GM15510 (cell line): ENCODE data around the gene RNF6.

Experiments
- POLR2A ChIP-seq: IDR thresholded peaks from 3 replicates; pipeline ENCODE4 v1.6.1; 2011; ENCODE audit warnings: borderline replicate concordance; ENCODE audit not compliant: insufficient read length; ENCODE audit errors: extremely low read depth

RNF6 gene

DNA sequence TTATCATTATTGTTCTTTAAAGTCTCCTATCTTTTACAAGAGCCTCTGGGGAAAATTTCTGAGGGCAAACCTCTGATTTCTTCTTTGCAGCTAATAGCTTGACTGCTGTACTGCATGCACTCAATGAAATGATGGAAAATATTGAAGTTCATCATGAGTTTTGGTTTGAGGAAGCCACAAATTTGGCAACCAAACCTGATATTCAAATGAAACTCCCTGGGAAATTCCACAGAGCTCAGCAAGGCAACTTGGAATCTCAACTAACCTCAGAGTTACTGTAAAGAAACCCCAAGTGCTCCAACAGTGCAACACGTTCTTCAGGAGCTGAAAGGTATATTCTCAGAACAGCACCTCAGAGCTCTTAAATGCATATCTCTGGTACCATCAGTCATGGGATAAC, 14.2 kb upstream of the RNF6 start:
- no peak for TF ChIP-seq POLR2A

DNA sequence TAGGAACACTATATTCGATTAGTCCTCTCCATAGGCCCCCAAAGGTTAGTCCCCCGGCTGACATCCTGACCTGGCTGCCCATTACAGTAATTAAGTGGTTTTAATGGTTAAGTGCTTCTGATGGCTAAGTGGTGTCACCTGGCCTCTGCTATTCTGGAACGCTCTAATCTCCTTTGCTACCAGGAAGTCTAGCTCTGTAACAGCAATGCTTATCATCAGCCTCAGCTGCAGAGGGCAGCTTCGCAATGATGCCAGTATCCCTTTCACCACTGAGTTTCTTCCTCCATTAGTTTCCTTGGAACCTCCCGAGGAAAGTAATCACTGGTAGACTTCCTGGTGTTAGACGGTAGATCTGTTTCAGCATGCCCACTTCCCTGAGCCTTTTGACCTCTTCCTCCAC, 8.6 kb upstream of the RNF6 start:
- no peak for TF ChIP-seq POLR2A

GRCh38 chr13:26229080-26229615, 7.0 kb upstream of the RNF6 start:
- no peak for TF ChIP-seq POLR2A

- no peak for TF ChIP-seq POLR2A
Measured at GRCh38 chr13:26228096-26228495, 6.0 kb upstream of the RNF6 start.

DNA sequence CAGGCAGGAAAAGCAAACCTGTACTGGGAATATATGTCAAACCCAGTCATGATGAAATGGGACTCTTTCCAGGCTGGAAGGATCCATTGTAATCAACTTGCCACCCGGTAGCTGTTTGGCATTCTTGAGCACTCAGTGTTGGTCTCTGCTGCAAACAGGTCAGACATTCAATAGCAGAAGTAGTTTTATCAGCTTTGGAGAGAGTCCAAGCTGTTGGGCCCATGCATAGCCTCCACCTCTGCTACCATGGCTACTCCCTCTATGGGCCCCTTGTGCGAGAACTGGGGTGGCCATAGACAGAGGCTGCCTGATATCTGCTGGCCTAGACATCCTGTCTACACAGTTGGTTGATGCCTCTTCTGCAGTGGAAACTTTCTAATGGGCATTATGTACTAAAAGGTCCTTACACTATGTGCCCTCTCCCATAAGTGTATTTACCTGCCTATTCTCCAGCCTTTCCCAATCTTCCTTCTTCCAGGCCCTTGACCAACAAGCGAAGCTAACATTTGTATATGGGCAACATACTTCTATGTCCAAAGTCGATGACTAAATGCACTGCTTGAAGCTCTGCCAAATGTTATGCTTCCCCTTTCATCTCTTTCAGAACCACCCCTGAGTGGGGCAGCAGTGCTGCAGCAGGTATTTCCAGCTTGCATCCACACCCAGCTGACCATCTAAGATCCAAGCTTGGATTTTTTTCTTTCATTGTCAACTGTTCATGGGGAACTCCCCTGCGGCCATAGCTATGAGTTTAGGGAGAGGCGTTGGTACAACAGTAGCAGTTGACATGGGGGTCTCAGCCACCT, 5.3 kb upstream of the RNF6 start:
- no peak for TF ChIP-seq POLR2A

GRCh38 chr13:26225896-26226617, 3.9 kb upstream of the RNF6 start:
- TF ChIP-seq POLR2A = no peak

DNA sequence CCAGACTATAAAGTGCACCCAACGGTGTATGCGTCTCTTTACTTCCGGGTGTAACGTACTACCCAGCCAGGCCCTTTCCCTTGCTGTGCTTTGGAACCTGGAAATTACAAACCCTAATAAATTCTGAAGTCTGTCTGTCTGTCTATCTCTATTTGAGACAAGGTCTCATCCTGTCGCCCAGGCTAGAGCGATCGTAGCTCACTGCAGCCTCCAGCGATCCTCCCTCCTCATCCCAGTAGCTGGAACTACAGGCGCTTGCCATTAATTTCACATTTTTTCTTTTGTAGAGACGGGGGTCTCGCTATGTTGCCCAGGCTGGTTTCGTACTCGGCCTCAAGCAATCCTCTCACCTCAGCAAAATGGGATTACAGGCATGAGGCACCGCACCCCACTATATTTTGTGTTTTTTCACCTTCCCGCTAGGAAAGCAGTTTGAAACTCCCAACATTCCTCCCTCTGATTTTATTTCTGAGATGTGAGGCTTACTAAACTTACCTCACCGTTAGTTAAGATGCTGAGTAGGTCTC, 469 bp upstream of the RNF6 start:
- no peak for TF ChIP-seq POLR2A

- no peak for TF ChIP-seq POLR2A
Measured at GRCh38 chr13:26221399-26221720, 754 bp downstream of the RNF6 start.

- TF ChIP-seq POLR2A = no peak
Measured at GRCh38 chr13:26220575-26220974, 1.5 kb downstream of the RNF6 start.

GRCh38 chr13:26219726-26220125, 2.4 kb downstream of the RNF6 start:
- no peak for TF ChIP-seq POLR2A

- no peak for TF ChIP-seq POLR2A
Measured at GRCh38 chr13:26216042-26216441, 6.1 kb downstream of the RNF6 start.

DNA sequence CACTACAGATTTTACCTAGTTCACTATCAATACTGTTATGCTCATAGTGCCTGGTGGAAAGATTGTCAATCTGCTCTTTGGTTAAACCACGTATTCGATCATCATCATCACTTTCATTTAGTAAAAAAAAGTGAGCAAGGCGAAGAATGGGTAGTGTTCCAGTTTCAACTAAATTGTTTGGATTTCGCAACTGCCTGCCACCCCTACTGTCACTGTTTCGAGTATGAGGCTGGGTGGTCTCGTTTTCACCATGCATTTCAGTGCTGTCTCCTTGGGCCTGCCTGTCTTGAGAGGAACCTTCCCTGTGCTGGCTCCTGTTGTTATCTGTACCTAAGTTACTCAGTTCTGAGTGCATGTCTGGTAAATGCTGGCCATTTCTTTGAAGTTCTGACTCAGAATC, 8.1 kb downstream of the RNF6 start:
- no peak for TF ChIP-seq POLR2A

DNA sequence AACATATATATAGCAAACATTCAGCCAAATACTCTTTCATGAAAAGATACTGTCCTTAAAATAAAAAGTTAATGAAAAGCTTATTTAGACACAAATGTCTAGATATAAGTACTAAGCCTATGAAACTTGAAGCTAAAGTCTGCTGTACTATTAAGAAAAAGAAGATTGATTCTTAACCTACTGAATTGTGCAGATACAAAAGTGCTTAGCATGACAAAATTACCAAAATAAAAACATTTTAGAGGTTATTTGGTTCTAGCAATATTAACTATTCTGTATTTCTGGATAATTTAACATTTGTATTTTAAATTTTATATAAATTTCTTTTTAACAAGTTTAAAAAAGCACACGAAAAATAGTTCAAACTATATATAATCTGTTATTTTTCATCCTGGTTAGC, 8.8 kb downstream of the RNF6 start:
- no peak for TF ChIP-seq POLR2A

- TF ChIP-seq POLR2A = no peak
Measured at GRCh38 chr13:26208287-26208686, 13.8 kb downstream of the RNF6 start.

DNA sequence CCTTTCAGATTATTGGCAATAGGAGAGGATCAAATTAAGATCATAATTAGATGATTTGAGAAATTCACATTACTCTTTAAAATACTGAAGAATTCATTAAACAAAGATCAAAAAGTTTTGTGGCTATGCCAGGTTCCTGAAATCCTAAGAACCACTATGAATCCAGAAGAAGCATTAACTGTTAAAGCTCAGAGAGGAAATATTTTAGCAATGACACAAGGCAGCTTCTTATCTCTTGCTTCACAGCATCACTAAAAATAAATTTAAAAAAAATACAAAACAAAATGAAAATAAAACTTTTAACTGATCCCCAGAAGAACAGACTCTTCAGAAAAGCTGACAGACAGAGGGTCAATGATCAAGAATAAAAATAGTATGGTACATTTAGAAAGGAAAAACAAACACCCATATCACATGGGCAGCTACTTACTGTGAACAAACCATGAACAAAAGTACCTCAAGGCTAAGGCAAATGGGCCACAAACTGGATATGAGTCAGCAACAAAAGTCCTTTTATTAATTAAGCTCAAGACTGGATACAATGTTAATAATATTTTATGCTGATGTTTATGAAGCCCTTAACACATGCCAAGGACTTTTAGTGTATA, 19.6 kb downstream of the RNF6 start:
- no peak for TF ChIP-seq POLR2A
